Measurements from ENCODE around the gene SCN5A. TPM values are rescaled to one million over a fixed set of nuclear protein-coding genes. Genes with fewer than 3 reads are reported as not detected.

SCN5A gene
- total RNA-seq, 1 experiment from 2014 or later, result 11.5 TPM

- Histone ChIP-seq H3K27me3 (ENCODE audit: insufficient read depth, low read length) (no peaks in the 10 kb centered on the region), H3K4me3 (replicated peaks in 1 of 2; ENCODE audit: low read depth in 1 of 2, low read length in 2 of 2) (no peak overlapping the region), H3K9me3 (ENCODE audit: control insufficient read depth in 1 of 2, insufficient read depth in 1 of 2, low read depth in 1 of 2, low read length in 2 of 2) (no peaks in the 10 kb centered on the region), H3K4me1 (ENCODE audit: control insufficient read depth in 1 of 2, insufficient read depth in 2 of 2, low read length in 2 of 2) (no peaks in the 10 kb centered on the region), H3K4me2 (ENCODE audit: low read length) (no peak overlapping the region), H3K27ac (ENCODE audit: low read depth, low read length) (no peak overlapping the region), H3K79me2 (ENCODE audit: insufficient read depth, low read length) (peaks cover 4% of the 10 kb centered on the region; the same call in 1 of the 2 replicates), H4K20me1 (ENCODE audit: insufficient read depth) (no peaks in the 10 kb centered on the region), H3K36me3 (ENCODE audit: control insufficient read depth in 1 of 2, insufficient read depth in 2 of 2, low read length in 2 of 2) (no peaks in the 10 kb centered on the region), H3K9me2 (ENCODE audit: insufficient read depth) (no peaks in the 10 kb centered on the region), H2AFZ (ENCODE audit: low read depth, low read length, poor library complexity, severe bottlenecking) (no peak overlapping the region), H3K9ac (ENCODE audit: low read length) (no peak overlapping the region)
- POLR2A ChIA-PET, result no interaction called here
- CTCF ChIA-PET, result interaction anchor here (2.7 kb wide), 1 partner anchor 18 kb away, joined by 8 read pairs; no protein-coding TSS in a partner anchor
- no peak for DNase-seq (ENCODE audit: low read depth, low spot score)
- intact Hi-C loops (cut with micrococcal nuclease), result no loop called here
- no peak for ATAC-seq
- RAD21 ChIA-PET (ENCODE audit: low non-redundant PET in 1 of 2, low total read pairs in 2 of 2, uncharacterized antibody in 2 of 2, unreplicated experiment in 2 of 2), result no interaction called here
- no TSS peak for BruUV-seq (replicated peaks)
- no peak for TF ChIP-seq TCF7L2 (IDR thresholded peaks at IDR 0.05; ENCODE audit: borderline replicate concordance, extremely low read depth, insufficient read depth, insufficient read length)
- no peak for TF ChIP-seq ZNF274 (IDR thresholded peaks at IDR 0.05; ENCODE audit: low read depth, low read length)
- no peak for TF ChIP-seq EZH2phosphoT487 (IDR thresholded peaks at IDR 0.05; ENCODE audit: borderline replicate concordance)
- no peak for TF ChIP-seq RAD21 (IDR thresholded peaks at IDR 0.05; ENCODE audit: low read depth)
- TF ChIP-seq CBX3 (IDR thresholded peaks at IDR 0.05; ENCODE audit: low read depth), result no peak
- no peak for TF ChIP-seq SRF (IDR thresholded peaks at IDR 0.05; ENCODE audit: low read depth)
- no peak for TF ChIP-seq ZBTB33 (IDR thresholded peaks at IDR 0.05; ENCODE audit: extremely low read depth, insufficient replicate concordance, low read length)
- TF ChIP-seq, protein P1, sequence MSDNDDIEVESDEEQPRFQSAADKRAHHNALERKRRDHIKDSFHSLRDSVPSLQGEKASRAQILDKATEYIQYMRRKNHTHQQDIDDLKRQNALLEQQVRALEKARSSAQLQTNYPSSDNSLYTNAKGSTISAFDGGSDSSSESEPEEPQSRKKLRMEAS (IDR thresholded peaks at IDR 0.05), result no peak
- TF ChIP-seq, protein P2, sequence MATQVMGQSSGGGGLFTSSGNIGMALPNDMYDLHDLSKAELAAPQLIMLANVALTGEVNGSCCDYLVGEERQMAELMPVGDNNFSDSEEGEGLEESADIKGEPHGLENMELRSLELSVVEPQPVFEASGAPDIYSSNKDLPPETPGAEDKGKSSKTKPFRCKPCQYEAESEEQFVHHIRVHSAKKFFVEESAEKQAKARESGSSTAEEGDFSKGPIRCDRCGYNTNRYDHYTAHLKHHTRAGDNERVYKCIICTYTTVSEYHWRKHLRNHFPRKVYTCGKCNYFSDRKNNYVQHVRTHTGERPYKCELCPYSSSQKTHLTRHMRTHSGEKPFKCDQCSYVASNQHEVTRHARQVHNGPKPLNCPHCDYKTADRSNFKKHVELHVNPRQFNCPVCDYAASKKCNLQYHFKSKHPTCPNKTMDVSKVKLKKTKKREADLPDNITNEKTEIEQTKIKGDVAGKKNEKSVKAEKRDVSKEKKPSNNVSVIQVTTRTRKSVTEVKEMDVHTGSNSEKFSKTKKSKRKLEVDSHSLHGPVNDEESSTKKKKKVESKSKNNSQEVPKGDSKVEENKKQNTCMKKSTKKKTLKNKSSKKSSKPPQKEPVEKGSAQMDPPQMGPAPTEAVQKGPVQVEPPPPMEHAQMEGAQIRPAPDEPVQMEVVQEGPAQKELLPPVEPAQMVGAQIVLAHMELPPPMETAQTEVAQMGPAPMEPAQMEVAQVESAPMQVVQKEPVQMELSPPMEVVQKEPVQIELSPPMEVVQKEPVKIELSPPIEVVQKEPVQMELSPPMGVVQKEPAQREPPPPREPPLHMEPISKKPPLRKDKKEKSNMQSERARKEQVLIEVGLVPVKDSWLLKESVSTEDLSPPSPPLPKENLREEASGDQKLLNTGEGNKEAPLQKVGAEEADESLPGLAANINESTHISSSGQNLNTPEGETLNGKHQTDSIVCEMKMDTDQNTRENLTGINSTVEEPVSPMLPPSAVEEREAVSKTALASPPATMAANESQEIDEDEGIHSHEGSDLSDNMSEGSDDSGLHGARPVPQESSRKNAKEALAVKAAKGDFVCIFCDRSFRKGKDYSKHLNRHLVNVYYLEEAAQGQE (IDR thresholded peaks at IDR 0.05; ENCODE audit: low read depth), result no peak
- no peak for TF ChIP-seq EZH2 (IDR thresholded peaks at IDR 0.05)
- no peak for TF ChIP-seq SIN3A (IDR thresholded peaks at IDR 0.05; ENCODE audit: low read depth)
- TF ChIP-seq YY1 (IDR thresholded peaks at IDR 0.05; ENCODE audit: extremely low read depth, insufficient replicate concordance, low read depth, low read length), result no peak
- TF ChIP-seq ZFX (IDR thresholded peaks at IDR 0.05), result no peak
Observed at GRCh38 chr3:38538773-38539353, 110.6 kb downstream of the SCN5A start.
